Parathyroid adenoma (tissue), 2 donors: ENCODE data around the gene ZMYM2.

Source experiments
- H2AFZ ChIP-seq: fragments of 300-600 bp; sonication (generic); one replicate; pipeline ENCODE4 v1.7.0; 2017; ENCODE audit warnings: antibody characterized with exemption, mild to moderate bottlenecking
- H3K27ac ChIP-seq: fragments of 300-600 bp; sonication (generic); one replicate; pipeline ENCODE4 v1.7.0; 2017
- H3K27me3 ChIP-seq: fragments of 300-600 bp; sonication (generic); one replicate; pipeline ENCODE4 v1.7.0; 2017; ENCODE audit warnings: low read length; ENCODE audit not compliant: control insufficient read depth, insufficient read depth
- H3K36me3 ChIP-seq: fragments of 300-600 bp; sonication (generic); one replicate; pipeline ENCODE4 v1.7.0; 2017; ENCODE audit warnings: low read length; ENCODE audit not compliant: control insufficient read depth, insufficient read depth
- H3K4me1 ChIP-seq: fragments of 300-600 bp; sonication (generic); one replicate; pipeline ENCODE4 v1.7.0; 2017; ENCODE audit warnings: control low read depth
- H3K4me2 ChIP-seq: fragments of 300-600 bp; sonication (generic); one replicate; pipeline ENCODE4 v1.7.0; 2017; ENCODE audit warnings: low read length
- H3K4me3 ChIP-seq: fragments of 300-600 bp; sonication (generic); one replicate; pipeline ENCODE4 v1.7.0; 2017; ENCODE audit warnings: low read depth, low read length
- H3K79me2 ChIP-seq: fragments of 300-600 bp; sonication (generic); one replicate; pipeline ENCODE4 v1.7.0; 2017; ENCODE audit warnings: control low read depth
- H3K9ac ChIP-seq: fragments of 300-600 bp; sonication (generic); one replicate; pipeline ENCODE4 v1.7.0; 2017; ENCODE audit warnings: mild to moderate bottlenecking
- H3K9me3 ChIP-seq: fragments of 300-600 bp; sonication (generic); one replicate; pipeline ENCODE4 v1.7.0; 2017; ENCODE audit warnings: low read length; ENCODE audit not compliant: control insufficient read depth
- TF ChIP-seq, protein P1 (sequence below): fragments of 300-600 bp; sonication (generic); IDR thresholded peaks from one replicate; pipeline ENCODE4 v1.7.0; 2017; ENCODE audit warnings: antibody characterized with exemption, mild to moderate bottlenecking
- donor health status: primary hyperparathyroidism.

The ZMYM2 gene

DNA sequence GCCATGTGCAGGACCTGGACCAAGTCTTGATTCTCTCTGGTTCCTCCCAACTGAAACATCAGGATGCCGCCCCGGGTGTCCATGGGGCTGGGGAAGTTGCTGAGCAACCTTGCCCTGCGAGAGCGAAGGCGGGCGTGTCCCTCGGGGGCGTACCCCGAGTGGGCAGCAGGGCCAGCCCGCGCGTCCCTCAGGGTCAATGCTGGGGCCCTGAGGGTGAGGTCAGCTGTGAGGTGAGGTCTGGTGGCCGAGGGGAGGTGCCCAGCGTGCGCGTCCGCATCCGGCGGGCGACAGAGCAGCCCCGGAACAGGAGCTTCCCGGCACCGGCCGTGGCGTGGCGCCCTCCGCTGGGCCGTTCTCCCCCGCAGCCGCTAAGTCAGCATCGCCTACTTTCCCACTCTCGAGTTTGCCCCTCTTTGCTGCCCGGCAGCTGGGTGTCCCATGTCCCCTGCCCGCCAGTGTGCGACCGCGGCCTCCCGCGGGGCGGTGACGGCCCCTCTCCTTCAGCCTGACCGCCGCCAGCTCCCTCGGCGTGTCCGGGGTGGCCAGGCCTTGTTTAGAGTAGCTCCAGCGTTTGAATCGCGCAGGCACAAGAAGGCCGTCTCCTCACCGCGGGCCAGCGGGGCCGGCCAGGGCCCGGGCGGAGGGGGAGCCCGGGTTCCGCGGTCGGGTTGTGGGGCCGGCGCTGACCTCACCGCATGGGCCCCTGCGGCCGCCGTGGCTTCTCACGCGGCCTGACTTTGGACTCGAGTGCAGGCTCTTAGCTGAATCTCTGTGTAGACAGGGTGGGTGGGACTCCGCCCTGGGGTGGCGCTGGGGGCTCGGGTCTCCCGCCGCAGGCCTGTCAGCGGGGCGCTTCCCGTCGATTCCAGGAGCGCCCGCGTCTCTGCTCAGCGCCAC is 169.3 kb downstream of the ZMYM2 start:
- Histone ChIP-seq H3K27me3 (no peaks in the 10 kb centered on the region), H3K79me2 (no peaks in the 10 kb centered on the region), H3K36me3 (no peaks in the 10 kb centered on the region), H3K9me3 (no peaks in the 10 kb centered on the region), H2AFZ (peak overlapping the region; percentile 96), H3K4me1 (no peaks in the 10 kb centered on the region), H3K4me3 (peak overlapping the region; percentile 61), H3K27ac (peak overlapping the region; percentile 94), H3K4me2 (peak overlapping the region; percentile 93), H3K9ac (peak overlapping the region; percentile 33)
- TF ChIP-seq, protein P1, sequence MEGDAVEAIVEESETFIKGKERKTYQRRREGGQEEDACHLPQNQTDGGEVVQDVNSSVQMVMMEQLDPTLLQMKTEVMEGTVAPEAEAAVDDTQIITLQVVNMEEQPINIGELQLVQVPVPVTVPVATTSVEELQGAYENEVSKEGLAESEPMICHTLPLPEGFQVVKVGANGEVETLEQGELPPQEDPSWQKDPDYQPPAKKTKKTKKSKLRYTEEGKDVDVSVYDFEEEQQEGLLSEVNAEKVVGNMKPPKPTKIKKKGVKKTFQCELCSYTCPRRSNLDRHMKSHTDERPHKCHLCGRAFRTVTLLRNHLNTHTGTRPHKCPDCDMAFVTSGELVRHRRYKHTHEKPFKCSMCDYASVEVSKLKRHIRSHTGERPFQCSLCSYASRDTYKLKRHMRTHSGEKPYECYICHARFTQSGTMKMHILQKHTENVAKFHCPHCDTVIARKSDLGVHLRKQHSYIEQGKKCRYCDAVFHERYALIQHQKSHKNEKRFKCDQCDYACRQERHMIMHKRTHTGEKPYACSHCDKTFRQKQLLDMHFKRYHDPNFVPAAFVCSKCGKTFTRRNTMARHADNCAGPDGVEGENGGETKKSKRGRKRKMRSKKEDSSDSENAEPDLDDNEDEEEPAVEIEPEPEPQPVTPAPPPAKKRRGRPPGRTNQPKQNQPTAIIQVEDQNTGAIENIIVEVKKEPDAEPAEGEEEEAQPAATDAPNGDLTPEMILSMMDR: peak; percentile 37

- TF ChIP-seq, protein P1: peak; percentile 37
- H2AFZ ChIP-seq: peak overlapping the region; percentile 96
- no peaks in the 10 kb centered on the region for H3K27me3 ChIP-seq
- H3K4me1 ChIP-seq: no peaks in the 10 kb centered on the region
- peak overlapping the region; percentile 61 for H3K4me3 ChIP-seq
- H3K9me3 ChIP-seq: no peaks in the 10 kb centered on the region
- H3K4me2 ChIP-seq: peak overlapping the region; percentile 93
- peak overlapping the region; percentile 33 for H3K9ac ChIP-seq
- peak overlapping the region; percentile 94 for H3K27ac ChIP-seq
- H3K79me2 ChIP-seq: no peaks in the 10 kb centered on the region
- H3K36me3 ChIP-seq: no peaks in the 10 kb centered on the region
Measured at GRCh38 chr13:20128459-20128931, 170.0 kb downstream of the ZMYM2 start.

- Histone ChIP-seq H3K79me2 (no peaks in the 10 kb centered on the region), H3K27me3 (no peaks in the 10 kb centered on the region), H3K27ac (no peak overlapping the region), H3K9ac (no peak overlapping the region), H3K9me3 (no peaks in the 10 kb centered on the region), H3K36me3 (no peaks in the 10 kb centered on the region), H3K4me3 (no peak overlapping the region), H3K4me2 (no peak overlapping the region), H2AFZ (peak overlapping the region; percentile 96), H3K4me1 (no peaks in the 10 kb centered on the region)
- TF ChIP-seq, protein P1: no peak
Measured at GRCh38 chr13:20129076-20129475, 170.5 kb downstream of the ZMYM2 start.

DNA sequence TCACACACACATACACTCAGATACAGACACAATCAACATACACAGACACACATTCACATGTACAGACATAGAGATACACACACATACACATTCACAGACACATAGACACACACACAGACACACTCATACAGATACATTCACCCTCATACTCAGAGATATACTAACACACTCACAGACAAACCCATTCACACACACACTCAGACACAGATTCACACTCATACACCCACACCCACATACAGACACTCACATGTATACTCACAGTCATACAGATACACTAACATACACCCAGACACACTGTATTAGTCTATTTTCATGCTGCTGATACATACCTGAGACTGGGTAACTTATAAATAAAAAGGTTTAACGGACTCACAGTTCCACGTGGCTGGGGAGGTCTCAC is 171.5 kb downstream of the ZMYM2 start:
- Histone ChIP-seq H3K4me3 (no peak overlapping the region), H3K4me2 (no peak overlapping the region), H3K79me2 (no peaks in the 10 kb centered on the region), H3K4me1 (no peaks in the 10 kb centered on the region), H3K9ac (no peak overlapping the region), H3K36me3 (no peaks in the 10 kb centered on the region), H3K27me3 (no peaks in the 10 kb centered on the region), H3K27ac (no peak overlapping the region), H2AFZ (no peak overlapping the region), H3K9me3 (no peaks in the 10 kb centered on the region)
- TF ChIP-seq, protein P1: no peak
